HepG2 (cell line): Measurements from ENCODE around the gene SRP9. TPM values are rescaled to one million over a fixed set of nuclear protein-coding genes. Genes with fewer than 3 reads are reported as not detected.
A peak's percentile ranks its signal among the peaks of the same experiment; 100 is the strongest.

Source experiments
- EP300 ChIP-seq, 3 experiments: sonication (generic) in 1 of 3; formaldehyde crosslinking in 1 of 3; IDR thresholded peaks; 2 replicates each; pipeline versions ENCODE4 v1.5.1 to v1.6.1; 2011 to 2020; ENCODE audit warnings: low read depth in 2 of 3, low read length in 2 of 3, borderline replicate concordance in 1 of 3, improper control_type of control experiment in 1 of 3, mild to moderate bottlenecking in 1 of 3, missing genetic modification reagents in 1 of 3, moderate library complexity in 1 of 3
- GTF3A ChIP-seq: sonication (generic); formaldehyde crosslinking; conservative IDR thresholded peaks from 2 replicates; pipeline ENCODE4 v1.4.0; 2020; ENCODE audit warnings: mild to moderate bottlenecking, missing genetic modification reagents
- HES4 ChIP-seq: sonication (generic); formaldehyde crosslinking; IDR thresholded peaks from 2 replicates; pipeline ENCODE4 v1.9.0; 2021; ENCODE audit warnings: mild to moderate bottlenecking, missing genetic modification reagents, borderline replicate concordance
- HNF4A ChIP-seq: sonication (generic); formaldehyde crosslinking; IDR thresholded peaks from 2 replicates; pipeline ENCODE4 v1.4.0; 2020; ENCODE audit warnings: missing genetic modification reagents
- MED1 ChIP-seq: sonication (generic); formaldehyde crosslinking; IDR thresholded peaks from 2 replicates; pipeline ENCODE4 v1.4.0; 2020; ENCODE audit warnings: missing genetic modification reagents
- MYC ChIP-seq: sonication (generic); formaldehyde crosslinking; IDR thresholded peaks from 2 replicates; pipeline ENCODE4 v1.9.0; 2021; ENCODE audit warnings: missing genetic modification reagents, borderline replicate concordance
- NR2F6 ChIP-seq, 2 experiments: IDR thresholded peaks; 2 replicates each; pipeline ENCODE4 v1.6.1; 2016; ENCODE audit warnings: antibody characterized with exemption in 1 of 2, mild to moderate bottlenecking in 1 of 2
- PRDM4 ChIP-seq: sonication (generic); formaldehyde crosslinking; IDR thresholded peaks from 2 replicates; pipeline ENCODE4 v1.9.0; 2021; ENCODE audit warnings: missing genetic modification reagents, borderline replicate concordance
- PREB ChIP-seq: sonication (generic); formaldehyde crosslinking; IDR thresholded peaks from 2 replicates; pipeline ENCODE4 v1.4.0; 2020; ENCODE audit warnings: missing genetic modification reagents
- SETDB1 ChIP-seq: sonication (generic); formaldehyde crosslinking; IDR thresholded peaks from 2 replicates; pipeline ENCODE4 v1.5.1; 2020; ENCODE audit warnings: missing genetic modification reagents, mild to moderate bottlenecking, borderline replicate concordance
- TOPORS ChIP-seq: sonication (generic); formaldehyde crosslinking; IDR thresholded peaks from 2 replicates; pipeline ENCODE4 v1.8.0; 2023; ENCODE audit warnings: mild to moderate bottlenecking, missing genetic modification reagents
- ZBTB21 ChIP-seq: sonication (generic); formaldehyde crosslinking; IDR thresholded peaks from 2 replicates; pipeline ENCODE4 v1.4.0; 2020; ENCODE audit warnings: missing genetic modification reagents
- ZFY ChIP-seq: sonication (generic); formaldehyde crosslinking; IDR thresholded peaks from 2 replicates; pipeline ENCODE4 v1.4.0; 2020; ENCODE audit warnings: missing genetic modification reagents
- ZIK1 ChIP-seq: sonication (generic); formaldehyde crosslinking; IDR thresholded peaks from 2 replicates; pipeline ENCODE4 v1.5.0; 2020; ENCODE audit warnings: mild to moderate bottlenecking, low read depth, missing genetic modification reagents, borderline replicate concordance
- ZNF101 ChIP-seq: sonication (generic); formaldehyde crosslinking; IDR thresholded peaks from 2 replicates; pipeline ENCODE4 v1.4.0; 2020; ENCODE audit warnings: mild to moderate bottlenecking, low read depth, missing genetic modification reagents, borderline replicate concordance
- ZNF282 ChIP-seq: fragments of 450-650 bp; IDR thresholded peaks from 2 replicates; pipeline ENCODE4 v1.6.1; 2018; ENCODE audit not compliant: partially characterized antibody
- ZNF556 ChIP-seq: sonication (generic); formaldehyde crosslinking; IDR thresholded peaks from 2 replicates; pipeline ENCODE4 v1.4.0; 2020; ENCODE audit warnings: mild to moderate bottlenecking, missing genetic modification reagents, borderline replicate concordance
- ZNF598 ChIP-seq: sonication (generic); formaldehyde crosslinking; IDR thresholded peaks from 2 replicates; pipeline ENCODE4 v1.5.1; 2020; ENCODE audit warnings: mild to moderate bottlenecking, missing genetic modification reagents, borderline replicate concordance
- ZNF713 ChIP-seq: sonication (generic); formaldehyde crosslinking; IDR thresholded peaks from 2 replicates; pipeline ENCODE4 v1.4.0; 2020; ENCODE audit warnings: mild to moderate bottlenecking, missing genetic modification reagents
- ZNF784 ChIP-seq: sonication (generic); formaldehyde crosslinking; IDR thresholded peaks from 2 replicates; pipeline ENCODE4 v1.5.1; 2020; ENCODE audit warnings: missing genetic modification reagents, mild to moderate bottlenecking, borderline replicate concordance
- polyA plus RNA-seq, 8 experiments: library from polyadenylated mRNA; depleted of rRNA in 3 of 8; stranded (reverse) in 7 of 8; unstranded in 1 of 8; fragments of >200 nt; fragmentation: Illumina TruSeq in 4 of 8; extraction: Trizol in 4 of 8; gene quantifications; 2 replicates each; pipeline versions ENCODE4 v1.2.1 to v1.2.3, GENCODE V29; 2011 to 2016; ENCODE audit warnings: low read depth in 4 of 8, missing spikeins in 1 of 8, mixed read lengths in 1 of 8; ENCODE audit not compliant: insufficient read depth in 1 of 8
- total RNA-seq, 5 experiments: library from RNA; depleted of rRNA; stranded (reverse); fragments of >200 nt; fragmentation: Illumina TruSeq; extraction: Trizol; gene quantifications; 2 replicates each; pipeline ENCODE4 v1.2.3, GENCODE V29; 2016; ENCODE audit warnings: low read depth in 1 of 5
- TF ChIP-seq, protein P1 (sequence below): sonication (generic); formaldehyde crosslinking; IDR thresholded peaks from 2 replicates; pipeline ENCODE4 v1.4.0; 2020; ENCODE audit warnings: missing genetic modification reagents
- TF ChIP-seq, protein P2 (sequence below): sonication (generic); formaldehyde crosslinking; IDR thresholded peaks from 2 replicates; pipeline ENCODE4 v1.8.0; 2022; ENCODE audit warnings: missing genetic modification reagents, low read depth, mild to moderate bottlenecking, borderline replicate concordance

Gene SRP9
- total and polyA plus RNA-seq, 2 of the 13 experiments (the other 11 are each of a cell fraction or from before 2014, with no cell fraction given) = 251 to 307 TPM

- TF ChIP-seq, protein P1, sequence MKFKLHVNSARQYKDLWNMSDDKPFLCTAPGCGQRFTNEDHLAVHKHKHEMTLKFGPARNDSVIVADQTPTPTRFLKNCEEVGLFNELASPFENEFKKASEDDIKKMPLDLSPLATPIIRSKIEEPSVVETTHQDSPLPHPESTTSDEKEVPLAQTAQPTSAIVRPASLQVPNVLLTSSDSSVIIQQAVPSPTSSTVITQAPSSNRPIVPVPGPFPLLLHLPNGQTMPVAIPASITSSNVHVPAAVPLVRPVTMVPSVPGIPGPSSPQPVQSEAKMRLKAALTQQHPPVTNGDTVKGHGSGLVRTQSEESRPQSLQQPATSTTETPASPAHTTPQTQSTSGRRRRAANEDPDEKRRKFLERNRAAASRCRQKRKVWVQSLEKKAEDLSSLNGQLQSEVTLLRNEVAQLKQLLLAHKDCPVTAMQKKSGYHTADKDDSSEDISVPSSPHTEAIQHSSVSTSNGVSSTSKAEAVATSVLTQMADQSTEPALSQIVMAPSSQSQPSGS (CRISPR knock-in tag) = peak; percentile 64
- no peak for TF ChIP-seq PRDM4
- TF ChIP-seq ZNF784 (CRISPR knock-in tag) = peak; percentile 83
- no peak for TF ChIP-seq ZIK1 (CRISPR knock-in tag)
- no peak for TF ChIP-seq NR2F6 (IDR thresholded peaks at IDR 0.05)
- peak; percentile 60; the same call in 1 of the 2 replicates for TF ChIP-seq NR2F6 (CRISPR knock-in tag; IDR thresholded peaks at IDR 0.05)
- peak in 1 of 2 experiments; percentile 14; a peak in 1 of 4 replicates for TF ChIP-seq EP300 (IDR thresholded peaks at IDR 0.05; ENCODE audit: low read depth in 2 of 2, low read length in 2 of 2)
- TF ChIP-seq EP300 (CRISPR knock-in tag; IDR thresholded peaks at IDR 0.05; ENCODE audit: borderline replicate concordance) = peak; percentile 36; the same call in 1 of the 2 replicates
- peak; percentile 93 for TF ChIP-seq ZFY (CRISPR knock-in tag)
- peak; percentile 84 for TF ChIP-seq MYC (CRISPR knock-in tag)
- peak; percentile 19; the same call in 1 of the 2 replicates for TF ChIP-seq TOPORS (CRISPR knock-in tag)
- TF ChIP-seq ZNF713 (CRISPR knock-in tag) = no peak
- TF ChIP-seq MED1 (CRISPR knock-in tag) = peak; percentile 74; the same call in 1 of the 2 replicates
- no peak for TF ChIP-seq ZNF282
- peak; percentile 93; the same call in 1 of the 2 replicates for TF ChIP-seq ZNF556 (CRISPR knock-in tag)
- peak; percentile 66; the same call in 1 of the 2 replicates for TF ChIP-seq GTF3A (CRISPR knock-in tag)
- no peak for TF ChIP-seq ZNF101
- TF ChIP-seq, protein P2, sequence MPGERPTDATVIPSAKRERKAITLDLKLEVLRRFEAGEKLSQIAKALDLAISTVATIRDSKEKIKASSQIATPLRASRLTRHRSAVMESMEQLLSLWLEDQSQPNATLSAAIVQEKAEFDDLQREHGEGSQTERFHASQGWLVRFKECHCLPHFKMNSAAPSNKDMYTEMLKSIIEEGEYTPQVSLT (CRISPR knock-in tag) = no peak
- no peak for TF ChIP-seq PREB (CRISPR knock-in tag)
- TF ChIP-seq HES4 (CRISPR knock-in tag) = 0 out of 2 replicates have a peak, but pooled peaks have one; percentile 26
- no peak for TF ChIP-seq SETDB1 (CRISPR knock-in tag)
- TF ChIP-seq ZBTB21 = no peak
- TF ChIP-seq ZNF598 = no peak; the same call in none of the 2 replicates
- TF ChIP-seq HNF4A (CRISPR knock-in tag) = no peak
Measured at GRCh38 chr1:225777583-225778336, at the start of gene SRP9 (continued).
